Measurements from ENCODE around the gene TUBA8.
"Not testable (repeated sequence)": the region's sequence is repeated elsewhere in the genome, so short reads cannot be mapped to it uniquely, and the experiment has no call there.

DNA sequence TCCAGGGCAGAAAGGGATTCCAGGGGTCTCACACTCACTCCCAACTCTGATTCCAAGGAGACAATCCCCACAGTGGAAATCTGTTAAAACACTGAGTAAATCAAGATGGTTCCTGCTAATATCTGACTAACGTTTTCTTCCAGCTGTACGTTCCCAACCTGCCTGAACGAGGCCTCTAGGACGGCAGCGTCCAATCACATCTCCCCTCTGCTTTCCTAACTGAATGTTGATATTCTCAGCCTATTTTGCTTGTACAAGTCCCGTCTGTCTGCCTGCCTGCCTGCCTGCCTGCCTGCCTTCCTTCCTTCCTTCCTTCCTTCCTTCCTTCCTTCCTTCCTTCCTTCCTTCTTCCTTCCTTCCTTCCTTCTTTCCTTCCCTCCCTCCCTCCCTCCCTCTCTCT, 46.9 kb upstream of the TUBA8 start:
- TF ChIP-seq, protein P1, sequence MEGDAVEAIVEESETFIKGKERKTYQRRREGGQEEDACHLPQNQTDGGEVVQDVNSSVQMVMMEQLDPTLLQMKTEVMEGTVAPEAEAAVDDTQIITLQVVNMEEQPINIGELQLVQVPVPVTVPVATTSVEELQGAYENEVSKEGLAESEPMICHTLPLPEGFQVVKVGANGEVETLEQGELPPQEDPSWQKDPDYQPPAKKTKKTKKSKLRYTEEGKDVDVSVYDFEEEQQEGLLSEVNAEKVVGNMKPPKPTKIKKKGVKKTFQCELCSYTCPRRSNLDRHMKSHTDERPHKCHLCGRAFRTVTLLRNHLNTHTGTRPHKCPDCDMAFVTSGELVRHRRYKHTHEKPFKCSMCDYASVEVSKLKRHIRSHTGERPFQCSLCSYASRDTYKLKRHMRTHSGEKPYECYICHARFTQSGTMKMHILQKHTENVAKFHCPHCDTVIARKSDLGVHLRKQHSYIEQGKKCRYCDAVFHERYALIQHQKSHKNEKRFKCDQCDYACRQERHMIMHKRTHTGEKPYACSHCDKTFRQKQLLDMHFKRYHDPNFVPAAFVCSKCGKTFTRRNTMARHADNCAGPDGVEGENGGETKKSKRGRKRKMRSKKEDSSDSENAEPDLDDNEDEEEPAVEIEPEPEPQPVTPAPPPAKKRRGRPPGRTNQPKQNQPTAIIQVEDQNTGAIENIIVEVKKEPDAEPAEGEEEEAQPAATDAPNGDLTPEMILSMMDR (IDR thresholded peaks at IDR 0.05): not testable (repeated sequence)
- not testable (repeated sequence) for TF ChIP-seq SIN3A (IDR thresholded peaks at IDR 0.05; ENCODE audit: borderline replicate concordance, insufficient read depth, low read depth, low read length)
- TF ChIP-seq, protein P2, sequence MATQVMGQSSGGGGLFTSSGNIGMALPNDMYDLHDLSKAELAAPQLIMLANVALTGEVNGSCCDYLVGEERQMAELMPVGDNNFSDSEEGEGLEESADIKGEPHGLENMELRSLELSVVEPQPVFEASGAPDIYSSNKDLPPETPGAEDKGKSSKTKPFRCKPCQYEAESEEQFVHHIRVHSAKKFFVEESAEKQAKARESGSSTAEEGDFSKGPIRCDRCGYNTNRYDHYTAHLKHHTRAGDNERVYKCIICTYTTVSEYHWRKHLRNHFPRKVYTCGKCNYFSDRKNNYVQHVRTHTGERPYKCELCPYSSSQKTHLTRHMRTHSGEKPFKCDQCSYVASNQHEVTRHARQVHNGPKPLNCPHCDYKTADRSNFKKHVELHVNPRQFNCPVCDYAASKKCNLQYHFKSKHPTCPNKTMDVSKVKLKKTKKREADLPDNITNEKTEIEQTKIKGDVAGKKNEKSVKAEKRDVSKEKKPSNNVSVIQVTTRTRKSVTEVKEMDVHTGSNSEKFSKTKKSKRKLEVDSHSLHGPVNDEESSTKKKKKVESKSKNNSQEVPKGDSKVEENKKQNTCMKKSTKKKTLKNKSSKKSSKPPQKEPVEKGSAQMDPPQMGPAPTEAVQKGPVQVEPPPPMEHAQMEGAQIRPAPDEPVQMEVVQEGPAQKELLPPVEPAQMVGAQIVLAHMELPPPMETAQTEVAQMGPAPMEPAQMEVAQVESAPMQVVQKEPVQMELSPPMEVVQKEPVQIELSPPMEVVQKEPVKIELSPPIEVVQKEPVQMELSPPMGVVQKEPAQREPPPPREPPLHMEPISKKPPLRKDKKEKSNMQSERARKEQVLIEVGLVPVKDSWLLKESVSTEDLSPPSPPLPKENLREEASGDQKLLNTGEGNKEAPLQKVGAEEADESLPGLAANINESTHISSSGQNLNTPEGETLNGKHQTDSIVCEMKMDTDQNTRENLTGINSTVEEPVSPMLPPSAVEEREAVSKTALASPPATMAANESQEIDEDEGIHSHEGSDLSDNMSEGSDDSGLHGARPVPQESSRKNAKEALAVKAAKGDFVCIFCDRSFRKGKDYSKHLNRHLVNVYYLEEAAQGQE (IDR thresholded peaks at IDR 0.05; ENCODE audit: insufficient read depth in 1 of 2, low read depth in 2 of 2, low read length in 1 of 2): not testable (repeated sequence)
